HepG2 (cell line): ENCODE measurements around the gene PLCG2. TPM values are rescaled to one million over a fixed set of nuclear protein-coding genes. Genes with fewer than 3 reads are reported as not detected.

ENCODE experiments used
- ATAC-seq: fragments of 200-7000 bp; cut with Tn5 transposase; 3 replicates; pipeline ENCODE4 v1.9.1; 2020; ENCODE audit warnings: mild to moderate bottlenecking, moderate library complexity
- BruUV-seq: library from RNA; stranded (reverse); fragments of 400-500 nt; replicated peaks from 2 replicates; lab custom pipeline; 2021; lab: Mats Ljungman, UMichigan
- CTCF ChIA-PET: fragments of 300-600 bp; formaldehyde crosslinking; extraction: SDS; loops from one replicate; lab custom pipeline; 2021; ENCODE audit warnings: low total read pairs, inconsistent platforms, low intra/inter-chr PET ratio; lab: Yijun Ruan, JAX
- POLR2A ChIA-PET: fragments of 350-600 bp; sonication (Branson Sonifier 250); formaldehyde crosslinking; loops from one replicate; lab custom pipeline; 2020; ENCODE audit warnings: antibody characterized with exemption, inconsistent platforms; lab: Yijun Ruan, JAX
- DNase-seq: peaks from one replicate; pipeline ENCODE4 v3.0.0-alpha.2; 2015; ENCODE audit warnings: low spot score
- FAIRE-seq: peaks from 3 replicates; lab custom pipeline; 2011; peaks lifted over from hg19 to GRCh38; lab: Jason Lieb, UNC
- H2AFZ ChIP-seq: one replicate; pipeline ENCODE4 v1.6.1; 2011; ENCODE audit warnings: low read length, inconsistent platforms
- H3K27ac ChIP-seq: fragments of 300-600 bp; 3 replicates; pipeline ENCODE4 v1.8.0; 2011; ENCODE audit warnings: mixed run types, mild to moderate bottlenecking, mixed read lengths, low read length, inconsistent platforms; ENCODE audit not compliant: insufficient read depth; ENCODE audit errors: extremely low read length
- H3K27me3 ChIP-seq, 2 experiments: fragments of 200-600 bp in 1 of 2; 2 replicates in 1 of 2; 3 replicates in 1 of 2; pipeline versions ENCODE4 v1.6.0 to v1.8.0; 2011; ENCODE audit warnings: low read length in 2 of 2, mild to moderate bottlenecking in 2 of 2, moderate library complexity in 2 of 2, inconsistent platforms in 1 of 2; ENCODE audit not compliant: insufficient read depth in 2 of 2, control insufficient read depth in 1 of 2
- H3K36me3 ChIP-seq, 2 experiments: fragments of 200-600 bp in 1 of 2; replicated peaks in 1 of 2; 2 replicates in 1 of 2; 3 replicates in 1 of 2; pipeline versions ENCODE4 v1.5.1 to v1.8.0; 2011; ENCODE audit warnings: low read length in 2 of 2, inconsistent platforms in 1 of 2; ENCODE audit not compliant: insufficient read depth in 2 of 2, control insufficient read depth in 1 of 2
- H3K4me1 ChIP-seq: 2 replicates; pipeline ENCODE4 v1.5.1; 2012; ENCODE audit warnings: low read length, inconsistent platforms; ENCODE audit not compliant: insufficient read depth
- H3K4me2 ChIP-seq: 2 replicates; pipeline ENCODE4 v1.6.0; 2011; ENCODE audit warnings: low read depth, low read length, inconsistent platforms
- H3K4me3 ChIP-seq, 3 experiments: fragments of 200-600 bp in 1 of 3; sonication (generic), shearing (Covaris generic) in 1 of 3; replicated peaks in 1 of 3; 2 replicates each; pipeline ENCODE4 v1.5.1; 2011 to 2016; ENCODE audit warnings: low read length in 3 of 3, inconsistent platforms in 2 of 3, low read depth in 2 of 3, mild to moderate bottlenecking in 2 of 3, control low read depth in 1 of 3, mixed read lengths in 1 of 3; ENCODE audit not compliant: insufficient read depth in 1 of 3
- H3K79me2 ChIP-seq: one replicate; pipeline ENCODE4 v1.6.1; 2011; ENCODE audit warnings: low read length, inconsistent platforms; ENCODE audit not compliant: insufficient read depth
- H3K9ac ChIP-seq: 2 replicates; pipeline ENCODE4 v1.6.0; 2011; ENCODE audit warnings: mild to moderate bottlenecking, low read depth, low read length, inconsistent platforms; ENCODE audit not compliant: insufficient read depth
- H3K9me3 ChIP-seq: 2 replicates; pipeline ENCODE4 v1.5.1; 2012; ENCODE audit warnings: mild to moderate bottlenecking, low read length
- H4K20me1 ChIP-seq: 2 replicates; pipeline ENCODE4 v1.6.0; 2011; ENCODE audit warnings: inconsistent platforms, mild to moderate bottlenecking, low read length, moderate library complexity; ENCODE audit not compliant: insufficient read depth
- ATAD3A ChIP-seq: sonication (generic); formaldehyde crosslinking; IDR thresholded peaks from 2 replicates; pipeline ENCODE4 v1.4.0; 2020; ENCODE audit warnings: missing genetic modification reagents
- CEBPB ChIP-seq: IDR thresholded peaks from 2 replicates; pipeline ENCODE4 v1.6.1; 2011; ENCODE audit warnings: low read depth, low read length, improper control_type of control experiment, borderline replicate concordance
- GPN1 ChIP-seq: sonication (generic); formaldehyde crosslinking; IDR thresholded peaks from 2 replicates; pipeline ENCODE4 v1.5.1; 2020; ENCODE audit warnings: missing genetic modification reagents, borderline replicate concordance
- KDM2A ChIP-seq: sonication (generic); formaldehyde crosslinking; IDR thresholded peaks from 2 replicates; pipeline ENCODE4 v1.4.0; 2020; ENCODE audit warnings: low read depth, missing genetic modification reagents, borderline replicate concordance
- RBM22 ChIP-seq: fragments of 200-400 bp; formaldehyde crosslinking; optimal IDR thresholded peaks from 2 replicates; pipeline ENCODE3; 2017; ENCODE audit warnings: mild to moderate bottlenecking, low read length, moderate library complexity
- SCMH1 ChIP-seq: sonication (generic); formaldehyde crosslinking; IDR thresholded peaks from 2 replicates; pipeline ENCODE4 v1.9.0; 2021; ENCODE audit warnings: missing genetic modification reagents, mild to moderate bottlenecking, borderline replicate concordance
- ZFP37 ChIP-seq: sonication (generic); formaldehyde crosslinking; IDR thresholded peaks from 2 replicates; pipeline ENCODE4 v1.4.0; 2020; ENCODE audit warnings: missing genetic modification reagents, borderline replicate concordance
- ZIK1 ChIP-seq: sonication (generic); formaldehyde crosslinking; IDR thresholded peaks from 2 replicates; pipeline ENCODE4 v1.5.0; 2020; ENCODE audit warnings: mild to moderate bottlenecking, low read depth, missing genetic modification reagents, borderline replicate concordance
- ZNF138 ChIP-seq: sonication (generic); formaldehyde crosslinking; IDR thresholded peaks from 2 replicates; pipeline ENCODE4 v1.5.0; 2020; ENCODE audit warnings: mild to moderate bottlenecking, low read depth, missing genetic modification reagents
- ZNF232 ChIP-seq: sonication (generic); formaldehyde crosslinking; IDR thresholded peaks from 2 replicates; pipeline ENCODE4 v1.4.0; 2020; ENCODE audit warnings: missing genetic modification reagents, borderline replicate concordance
- WGBS: methylation state at CpG from one replicate; pipeline ENCODE4 v1.1.6; 2017; ENCODE audit warnings: low lambda C conversion rate; 5-methylcytosine and 5-hydroxymethylcytosine counted together
- in situ Hi-C: cut with HindIII; loops from 2 replicates; pipeline ENCODE4 v1.10.0; 2017; ENCODE audit warnings: low pct_unique_long_range_greater_than_20kb; ENCODE audit not compliant: extremely low pct_ligation_motif_present
- intact Hi-C: fragments of 100-400 bp; cut with micrococcal nuclease; formaldehyde crosslinking; loops from one replicate; pipeline ENCODE4 v1.10.0; 2022; ENCODE audit not compliant: unreplicated experiment
- polyA plus RNA-seq, 8 experiments: library from polyadenylated mRNA; depleted of rRNA in 3 of 8; stranded (reverse) in 7 of 8; unstranded in 1 of 8; fragments of >200 nt; fragmentation: Illumina TruSeq in 4 of 8; extraction: Trizol in 4 of 8; gene quantifications; 2 replicates each; pipeline versions ENCODE4 v1.2.1 to v1.2.3, GENCODE V29; 2011 to 2016; ENCODE audit warnings: low read depth in 4 of 8, missing spikeins in 1 of 8, mixed read lengths in 1 of 8; ENCODE audit not compliant: insufficient read depth in 1 of 8
- total RNA-seq, 5 experiments: library from RNA; depleted of rRNA; stranded (reverse); fragments of >200 nt; fragmentation: Illumina TruSeq; extraction: Trizol; gene quantifications; 2 replicates each; pipeline ENCODE4 v1.2.3, GENCODE V29; 2016; ENCODE audit warnings: low read depth in 1 of 5
- TF ChIP-seq, protein P1 (sequence below): sonication (generic); formaldehyde crosslinking; IDR thresholded peaks from 2 replicates; pipeline ENCODE4 v1.4.0; 2020; ENCODE audit warnings: missing genetic modification reagents
- TF ChIP-seq, protein P2 (sequence below): sonication (generic); formaldehyde crosslinking; IDR thresholded peaks from 2 replicates; pipeline ENCODE4 v1.5.1; 2020; ENCODE audit warnings: missing genetic modification reagents, mild to moderate bottlenecking, borderline replicate concordance
- TF ChIP-seq, protein P3 (sequence below): sonication (generic); formaldehyde crosslinking; IDR thresholded peaks from 2 replicates; pipeline ENCODE4 v1.4.0; 2020; ENCODE audit warnings: missing genetic modification reagents, mild to moderate bottlenecking, borderline replicate concordance

Gene PLCG2
- total and polyA plus RNA-seq, 2 of the 13 experiments (the other 11 are each of a cell fraction or from before 2014, with no cell fraction given) = 0.13 to 0.18 TPM

DNA sequence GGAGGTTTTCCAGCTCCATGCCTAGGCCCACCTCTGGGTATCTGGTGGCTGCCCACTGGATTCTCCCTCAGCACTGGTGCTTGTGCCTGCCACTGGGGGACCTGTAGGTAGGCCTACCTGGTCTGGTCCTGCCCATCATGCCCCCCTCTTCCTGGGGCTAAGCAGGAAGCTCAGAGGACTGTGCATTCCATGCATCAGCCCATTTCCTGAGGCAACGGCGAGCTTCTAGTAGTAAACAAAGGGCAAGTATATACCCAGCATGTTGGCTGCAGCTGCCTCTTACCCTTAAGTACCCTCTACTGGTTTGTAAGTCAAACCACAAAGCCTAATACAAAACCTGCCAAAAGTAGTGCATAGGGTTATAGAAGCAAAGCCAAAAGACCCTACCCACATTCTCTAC is 194.6 kb downstream of the PLCG2 start:
- no peak overlapping the region for H3K4me2 ChIP-seq
- intact Hi-C loops = no loop called here
- no peak overlapping the region for H3K4me3 ChIP-seq
- H3K4me1 ChIP-seq = no peaks in the 10 kb centered on the region
- H2AFZ ChIP-seq = no peak overlapping the region
- 15% methylated on average over 2 of the region's 2 CpGs for WGBS
- no peak for ATAC-seq
- no peak for TF ChIP-seq SCMH1
- TF ChIP-seq ATAD3A = no peak
- no peak for TF ChIP-seq RBM22
- no peak for TF ChIP-seq ZNF138 (CRISPR knock-in tag)
- no peak for TF ChIP-seq CEBPB
- TF ChIP-seq, protein P1, sequence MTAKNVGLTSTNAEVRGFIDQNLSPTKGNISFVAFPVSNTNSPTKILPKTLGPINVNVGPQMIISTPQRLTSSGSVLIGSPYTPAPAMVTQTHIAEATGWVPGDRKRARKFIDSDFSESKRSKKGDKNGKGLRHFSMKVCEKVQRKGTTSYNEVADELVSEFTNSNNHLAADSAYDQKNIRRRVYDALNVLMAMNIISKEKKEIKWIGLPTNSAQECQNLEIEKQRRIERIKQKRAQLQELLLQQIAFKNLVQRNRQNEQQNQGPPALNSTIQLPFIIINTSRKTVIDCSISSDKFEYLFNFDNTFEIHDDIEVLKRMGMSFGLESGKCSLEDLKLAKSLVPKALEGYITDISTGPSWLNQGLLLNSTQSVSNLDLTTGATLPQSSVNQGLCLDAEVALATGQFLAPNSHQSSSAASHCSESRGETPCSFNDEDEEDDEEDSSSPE (CRISPR knock-in tag) = no peak
- no peak for TF ChIP-seq KDM2A (CRISPR knock-in tag)
- TF ChIP-seq, protein P2, sequence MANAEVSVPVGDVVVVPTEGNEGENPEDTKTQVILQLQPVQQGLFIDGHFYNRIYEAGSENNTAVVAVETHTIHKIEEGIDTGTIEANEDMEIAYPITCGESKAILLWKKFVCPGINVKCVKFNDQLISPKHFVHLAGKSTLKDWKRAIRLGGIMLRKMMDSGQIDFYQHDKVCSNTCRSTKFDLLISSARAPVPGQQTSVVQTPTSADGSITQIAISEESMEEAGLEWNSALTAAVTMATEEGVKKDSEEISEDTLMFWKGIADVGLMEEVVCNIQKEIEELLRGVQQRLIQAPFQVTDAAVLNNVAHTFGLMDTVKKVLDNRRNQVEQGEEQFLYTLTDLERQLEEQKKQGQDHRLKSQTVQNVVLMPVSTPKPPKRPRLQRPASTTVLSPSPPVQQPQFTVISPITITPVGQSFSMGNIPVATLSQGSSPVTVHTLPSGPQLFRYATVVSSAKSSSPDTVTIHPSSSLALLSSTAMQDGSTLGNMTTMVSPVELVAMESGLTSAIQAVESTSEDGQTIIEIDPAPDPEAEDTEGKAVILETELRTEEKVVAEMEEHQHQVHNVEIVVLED (CRISPR knock-in tag) = no peak
- TF ChIP-seq GPN1 (CRISPR knock-in tag) = no peak
- no peak for TF ChIP-seq ZIK1 (CRISPR knock-in tag)
- TF ChIP-seq ZFP37 = no peak
- TF ChIP-seq ZNF232 (CRISPR knock-in tag) = no peak
- TF ChIP-seq, protein P3, sequence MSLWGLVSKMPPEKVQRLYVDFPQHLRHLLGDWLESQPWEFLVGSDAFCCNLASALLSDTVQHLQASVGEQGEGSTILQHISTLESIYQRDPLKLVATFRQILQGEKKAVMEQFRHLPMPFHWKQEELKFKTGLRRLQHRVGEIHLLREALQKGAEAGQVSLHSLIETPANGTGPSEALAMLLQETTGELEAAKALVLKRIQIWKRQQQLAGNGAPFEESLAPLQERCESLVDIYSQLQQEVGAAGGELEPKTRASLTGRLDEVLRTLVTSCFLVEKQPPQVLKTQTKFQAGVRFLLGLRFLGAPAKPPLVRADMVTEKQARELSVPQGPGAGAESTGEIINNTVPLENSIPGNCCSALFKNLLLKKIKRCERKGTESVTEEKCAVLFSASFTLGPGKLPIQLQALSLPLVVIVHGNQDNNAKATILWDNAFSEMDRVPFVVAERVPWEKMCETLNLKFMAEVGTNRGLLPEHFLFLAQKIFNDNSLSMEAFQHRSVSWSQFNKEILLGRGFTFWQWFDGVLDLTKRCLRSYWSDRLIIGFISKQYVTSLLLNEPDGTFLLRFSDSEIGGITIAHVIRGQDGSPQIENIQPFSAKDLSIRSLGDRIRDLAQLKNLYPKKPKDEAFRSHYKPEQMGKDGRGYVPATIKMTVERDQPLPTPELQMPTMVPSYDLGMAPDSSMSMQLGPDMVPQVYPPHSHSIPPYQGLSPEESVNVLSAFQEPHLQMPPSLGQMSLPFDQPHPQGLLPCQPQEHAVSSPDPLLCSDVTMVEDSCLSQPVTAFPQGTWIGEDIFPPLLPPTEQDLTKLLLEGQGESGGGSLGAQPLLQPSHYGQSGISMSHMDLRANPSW = no peak
- H3K79me2 ChIP-seq = no peaks in the 10 kb centered on the region
- H3K27ac ChIP-seq = no peak overlapping the region
- no TSS peak for BruUV-seq
- no peaks in the 10 kb centered on the region for H3K27me3 ChIP-seq
- no peak for FAIRE-seq
- no peak for DNase-seq
- POLR2A ChIA-PET = no interaction called here
- in situ Hi-C loops = no loop called here
- H3K9me3 ChIP-seq = peaks cover 10% of the 10 kb centered on the region
- H3K9ac ChIP-seq = no peak overlapping the region
- H4K20me1 ChIP-seq = no peaks in the 10 kb centered on the region
- CTCF ChIA-PET = no interaction called here
- H3K36me3 ChIP-seq = no peaks in the 10 kb centered on the region
